Activated CD8-positive, alpha-beta memory T cell treated with anti-CD3 and anti-CD28 coated beads for 36 hours (primary cell): ENCODE results near the gene GP1BB. TPM values are rescaled to one million over a fixed set of nuclear protein-coding genes. Genes with fewer than 3 reads are reported as not detected.
"Not testable (repeated sequence)": the region's sequence is repeated elsewhere in the genome, so short reads cannot be mapped to it uniquely, and the experiment has no call there.

Experiments used
- CTCF ChIA-PET: fragments of 350-600 bp; sonication (Branson Sonifier 250); formaldehyde crosslinking; loops from one replicate; lab custom pipeline; 2021; ENCODE audit warnings: antibody characterized with exemption; lab: Charles Lee
- POLR2A ChIA-PET: fragments of 350-600 bp; sonication (Branson Sonifier 250); formaldehyde crosslinking; loops from one replicate; lab custom pipeline; 2021; ENCODE audit warnings: antibody characterized with exemption; lab: Charles Lee
- total RNA-seq, 2 experiments: library from RNA; stranded (reverse); gene quantifications; one replicate each; pipeline ENCODE4 v1.2.3, GENCODE V29; 2021

GP1BB gene
- total RNA-seq, 2 experiments from 2014 or later, result 0.15 TPM; not detected in 1

- CTCF ChIA-PET, result interaction anchor here (0.8 kb wide), 1 partner anchor 40 kb away, joined by 3 read pairs; no protein-coding TSS in a partner anchor
- POLR2A ChIA-PET, result interaction anchor here (0.6 kb wide), 1 partner anchor 16 kb away, joined by 3 read pairs; no protein-coding TSS in a partner anchor
Measured at GRCh38 chr22:19720150-19720827, 3.0 kb upstream of the GP1BB start.

GRCh38 chr22:19720999-19721329 is 2.4 kb upstream of the GP1BB start:
- ChIA-PET CTCF (no interaction called here), POLR2A (interaction anchor here (0.6 kb wide), 1 partner anchor 16 kb away, joined by 3 read pairs; no protein-coding TSS in a partner anchor)

GRCh38 chr22:19721330-19722177 is 1.8 kb upstream of the GP1BB start:
- POLR2A ChIA-PET, result no interaction called here
- CTCF ChIA-PET, result interaction anchor here (1.5 kb wide), 1 partner anchor 9 kb away, joined by 7 read pairs; no protein-coding TSS in a partner anchor

- CTCF ChIA-PET, result interaction anchor here (1.5 kb wide), 1 partner anchor 8 kb away, joined by 7 read pairs; no protein-coding TSS in a partner anchor
- POLR2A ChIA-PET, result no interaction called here
Measured at GRCh38 chr22:19722178-19722981, 959 bp upstream of the GP1BB start.

GRCh38 chr22:19722982-19723231 is 432 bp upstream of the GP1BB start:
- POLR2A ChIA-PET, result no interaction called here
- CTCF ChIA-PET, result interaction anchor here (1.5 kb wide), 1 partner anchor 8 kb away, joined by 7 read pairs; no protein-coding TSS in a partner anchor

- POLR2A ChIA-PET, result interaction anchor here (0.8 kb wide), 1 partner anchor 218 kb away, joined by 4 read pairs; the partner anchor contains the start of genes COMT and TXNRD2
- CTCF ChIA-PET, result interaction anchor here (0.6 to 0.9 kb wide), 3 partner anchors 35 to 225 kb away, joined by 3 read pairs; no protein-coding TSS in a partner anchor
Measured at GRCh38 chr22:19723983-19724827, 866 bp downstream of the GP1BB start.

- ChIA-PET POLR2A (no interaction called here), CTCF (no interaction called here)
Measured at GRCh38 chr22:19724927-19725661, 1.8 kb downstream of the GP1BB start.

- POLR2A ChIA-PET, CTCF ChIA-PET: not testable (repeated sequence)
Measured at GRCh38 chr22:19726064-19726788, 2.9 kb downstream of the GP1BB start.

- CTCF ChIA-PET, result no interaction called here
- POLR2A ChIA-PET, result no interaction called here
Measured at GRCh38 chr22:19727310-19728150, 4.2 kb downstream of the GP1BB start.

- CTCF ChIA-PET, result no interaction called here
- POLR2A ChIA-PET, result no interaction called here
Measured at GRCh38 chr22:19728271-19728670, 4.9 kb downstream of the GP1BB start.

- POLR2A ChIA-PET, result no interaction called here
- CTCF ChIA-PET, result interaction anchor here (4.3 kb wide), 1 partner anchor 183 kb away, joined by 88 read pairs; no protein-coding TSS in a partner anchor
Measured at GRCh38 chr22:19728836-19729235, 5.5 kb downstream of the GP1BB start.

GRCh38 chr22:19729507-19729906 is 6.2 kb downstream of the GP1BB start:
- ChIA-PET POLR2A (interaction anchor here (0.6 kb wide), 1 partner anchor 196 kb away, joined by 5 read pairs; no protein-coding TSS in a partner anchor), CTCF (interaction anchor here (1.1 to 4.3 kb wide), 15 partner anchors 9 to 225 kb away, joined by 3 to 88 read pairs (median 5); partner anchors contain the start of genes COMT and TXNRD2)

- CTCF ChIA-PET, result interaction anchor here (0.6 to 4.3 kb wide), 48 partner anchors 8 to 399 kb away, joined by 3 to 88 read pairs (median 4); partner anchors contain the start of genes COMT and TXNRD2
- POLR2A ChIA-PET, result interaction anchor here (0.6 kb wide), 2 partner anchors 119 to 195 kb away, joined by 3 to 5 read pairs; no protein-coding TSS in a partner anchor
Measured at GRCh38 chr22:19730198-19730597, 6.9 kb downstream of the GP1BB start.

GRCh38 chr22:19730655-19731360 is 7.5 kb downstream of the GP1BB start:
- POLR2A ChIA-PET, result interaction anchor here (0.6 kb wide), 1 partner anchor 119 kb away, joined by 3 read pairs; no protein-coding TSS in a partner anchor

More at GRCh38 chr22:19730655-19731360, 7.5 kb downstream of the GP1BB start:
- CTCF ChIA-PET, result interaction anchor here (0.6 to 4.3 kb wide), 50 partner anchors 7 to 571 kb away, joined by 3 to 88 read pairs (median 4); partner anchors contain the start of genes COMT and TXNRD2
